IPS-18a (cell line): ENCODE measurements around the gene SORCS2.

Source experiments
- H3K27ac ChIP-seq: one replicate; pipeline ENCODE4 v1.5.1; 2013; ENCODE audit warnings: low read length
- H3K27me3 ChIP-seq: one replicate; pipeline ENCODE4 v1.6.1; 2013; ENCODE audit warnings: mild to moderate bottlenecking, low read length; ENCODE audit not compliant: control insufficient read depth, insufficient read depth
- H3K36me3 ChIP-seq: one replicate; pipeline ENCODE4 v1.6.1; 2013; ENCODE audit warnings: low read depth, low read length; ENCODE audit not compliant: control insufficient read depth
- H3K4me1 ChIP-seq: one replicate; pipeline ENCODE4 v1.6.1; 2013; ENCODE audit warnings: low read depth, low read length; ENCODE audit not compliant: control insufficient read depth
- H3K4me3 ChIP-seq: one replicate; pipeline ENCODE4 v1.5.1; 2013; ENCODE audit warnings: low read length
- H3K9ac ChIP-seq: one replicate; pipeline ENCODE4 v1.6.1; 2013; ENCODE audit warnings: mild to moderate bottlenecking, low read length, moderate library complexity
- H3K9me3 ChIP-seq: one replicate; pipeline ENCODE4 v1.6.1; 2013; ENCODE audit warnings: low read depth, low read length; ENCODE audit not compliant: control insufficient read depth

The SORCS2 gene

DNA sequence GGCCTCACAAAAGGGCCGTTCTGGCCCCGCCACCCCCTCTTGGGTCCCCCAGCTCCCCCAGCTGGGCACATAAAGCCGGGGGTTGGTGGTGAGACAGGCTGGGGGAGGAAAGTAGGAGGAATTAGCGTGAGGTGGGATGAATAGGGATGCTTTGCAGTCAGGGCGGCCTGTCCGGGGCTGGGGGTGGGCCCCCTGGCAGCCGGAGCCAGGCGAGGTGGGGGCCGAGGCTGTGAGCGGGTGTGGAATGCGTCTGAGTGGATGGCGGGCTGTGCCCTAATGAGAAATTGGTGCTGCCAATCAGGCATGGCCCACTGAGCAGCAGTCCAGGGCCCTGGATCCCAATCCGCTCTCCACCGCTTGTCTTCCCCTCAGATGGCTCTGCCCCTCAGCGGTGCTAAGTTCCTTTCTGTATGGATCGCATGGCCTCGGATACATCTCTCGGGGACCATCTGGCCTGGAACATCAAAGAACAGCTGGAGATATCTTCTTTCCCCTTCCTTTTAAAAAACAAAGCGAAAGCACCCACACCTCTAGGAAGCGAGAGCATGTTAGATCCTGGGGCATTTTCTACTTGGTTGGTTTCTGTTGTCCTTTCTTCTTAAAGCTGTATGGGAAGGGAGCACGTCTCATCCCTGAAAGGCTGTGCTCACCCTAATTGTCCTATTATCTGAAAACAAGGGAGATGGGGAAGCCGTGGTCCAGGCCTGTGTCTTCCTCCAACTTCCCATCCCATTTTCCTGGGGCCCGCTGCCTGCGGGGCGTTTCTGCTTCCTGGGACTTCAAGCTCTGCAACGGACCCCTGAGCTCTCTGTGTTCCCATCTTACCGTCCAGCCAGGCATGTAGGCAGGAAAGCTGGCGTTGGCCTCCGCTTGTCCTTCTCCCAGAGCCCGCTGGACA lies 106.9 kb downstream of the SORCS2 start:
- Histone ChIP-seq H3K4me3 (no peak overlapping the region), H3K9ac (no peak overlapping the region), H3K27ac (no peak overlapping the region), H3K27me3 (no peaks in the 10 kb centered on the region), H3K9me3 (no peaks in the 10 kb centered on the region), H3K36me3 (no peaks in the 10 kb centered on the region), H3K4me1 (no peaks in the 10 kb centered on the region)

DNA sequence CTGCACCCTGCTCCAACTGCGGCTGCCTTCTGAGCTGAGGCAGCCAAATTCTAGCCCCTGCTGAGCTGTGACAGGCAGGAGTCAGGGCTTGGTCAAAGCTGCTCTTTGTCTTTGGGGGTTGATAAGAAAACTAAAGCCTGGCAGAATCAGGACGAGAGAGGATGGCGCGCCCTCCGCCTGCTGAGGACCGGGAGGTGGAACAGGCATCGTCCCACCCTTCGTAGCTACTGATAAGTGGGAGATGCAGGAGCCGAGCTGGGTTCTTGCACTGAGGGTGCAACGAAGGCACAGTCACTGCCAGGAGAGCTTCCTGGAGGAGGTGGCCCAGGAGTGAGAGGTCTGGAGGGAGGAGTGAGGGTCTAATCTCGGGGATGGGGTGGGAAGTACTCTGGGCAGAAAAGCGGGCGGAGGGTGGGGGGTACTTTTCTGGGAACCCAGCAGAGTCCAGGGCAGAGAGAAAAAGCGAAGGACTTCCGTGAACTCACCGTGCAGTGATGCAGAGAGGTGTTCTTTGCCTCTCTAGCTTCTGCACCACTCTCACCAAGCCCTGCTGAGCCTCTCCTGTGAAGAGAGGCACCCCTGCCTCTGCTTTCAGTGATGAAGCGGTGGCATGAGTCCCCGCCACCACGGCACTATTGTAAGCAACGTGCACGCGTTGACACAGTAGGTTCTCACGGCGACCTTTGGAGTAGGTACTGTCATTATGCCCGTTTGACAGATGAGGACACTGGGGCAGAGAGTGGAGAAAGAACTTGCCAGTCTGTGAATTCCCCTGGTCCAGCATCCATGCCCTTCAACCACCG lies 107.8 kb downstream of the SORCS2 start:
- no peaks in the 10 kb centered on the region for H3K4me1 ChIP-seq
- no peaks in the 10 kb centered on the region for H3K27me3 ChIP-seq
- no peak overlapping the region for H3K27ac ChIP-seq
- no peaks in the 10 kb centered on the region for H3K9me3 ChIP-seq
- no peaks in the 10 kb centered on the region for H3K36me3 ChIP-seq
- H3K4me3 ChIP-seq, result no peak overlapping the region
- no peak overlapping the region for H3K9ac ChIP-seq

DNA sequence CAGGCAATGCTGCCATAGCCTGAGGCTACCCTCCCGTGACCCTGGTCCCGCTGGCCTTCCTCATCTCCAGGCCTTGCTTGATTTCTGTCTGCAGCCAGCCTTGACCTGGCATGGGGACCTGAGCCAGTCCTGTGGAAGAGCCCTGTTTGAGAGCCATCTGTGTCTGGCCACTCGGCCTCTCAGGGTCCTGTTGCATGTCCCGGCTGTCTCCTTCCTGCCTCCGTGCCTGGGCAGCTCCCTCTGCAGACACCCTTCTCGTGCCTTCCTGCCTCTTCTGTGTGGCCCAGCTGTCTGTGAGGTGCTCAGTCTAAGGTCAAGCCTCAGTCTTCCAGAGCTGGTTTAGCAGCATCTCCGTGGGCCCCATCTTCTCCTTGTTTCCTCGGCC lies 108.4 kb downstream of the SORCS2 start:
- Histone ChIP-seq H3K36me3 (no peaks in the 10 kb centered on the region), H3K27me3 (no peaks in the 10 kb centered on the region), H3K4me3 (no peak overlapping the region), H3K4me1 (no peaks in the 10 kb centered on the region), H3K27ac (no peak overlapping the region), H3K9ac (no peak overlapping the region), H3K9me3 (no peaks in the 10 kb centered on the region)

DNA sequence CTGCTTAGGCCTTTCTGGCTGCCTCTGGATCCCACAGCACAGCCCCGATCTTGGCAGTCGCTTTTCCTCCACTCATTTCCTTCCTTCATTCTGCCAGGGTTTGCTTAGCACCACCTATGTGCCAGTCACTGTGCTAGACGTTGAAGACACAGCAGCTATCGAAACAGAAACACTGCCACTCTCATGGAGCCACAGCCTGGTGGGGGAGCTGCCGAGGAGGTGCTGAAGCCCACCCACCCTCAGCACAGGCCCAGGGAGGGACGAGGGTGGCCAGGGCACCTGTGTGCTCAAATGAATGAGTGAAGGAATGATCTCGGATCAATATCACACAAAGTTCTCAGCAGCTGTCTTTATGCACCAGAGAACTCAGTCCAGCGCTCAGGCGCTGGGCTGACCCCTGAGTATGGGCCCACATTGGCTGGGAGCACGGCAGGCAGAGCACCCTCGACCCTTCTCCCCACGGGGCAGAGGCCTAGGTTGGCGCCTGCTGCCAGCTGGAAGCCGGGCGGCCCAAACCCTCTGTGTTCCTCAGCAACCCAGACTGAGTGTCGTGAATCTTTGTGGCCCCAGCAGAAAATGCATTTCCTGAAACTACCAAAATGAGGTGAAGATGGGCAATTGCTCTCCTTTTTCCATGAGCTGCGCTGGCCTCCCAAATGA lies 108.9 kb downstream of the SORCS2 start:
- Histone ChIP-seq H3K4me1 (no peaks in the 10 kb centered on the region), H3K27me3 (no peaks in the 10 kb centered on the region), H3K36me3 (no peaks in the 10 kb centered on the region), H3K27ac (no peak overlapping the region), H3K4me3 (no peak overlapping the region), H3K9me3 (no peaks in the 10 kb centered on the region), H3K9ac (no peak overlapping the region)

DNA sequence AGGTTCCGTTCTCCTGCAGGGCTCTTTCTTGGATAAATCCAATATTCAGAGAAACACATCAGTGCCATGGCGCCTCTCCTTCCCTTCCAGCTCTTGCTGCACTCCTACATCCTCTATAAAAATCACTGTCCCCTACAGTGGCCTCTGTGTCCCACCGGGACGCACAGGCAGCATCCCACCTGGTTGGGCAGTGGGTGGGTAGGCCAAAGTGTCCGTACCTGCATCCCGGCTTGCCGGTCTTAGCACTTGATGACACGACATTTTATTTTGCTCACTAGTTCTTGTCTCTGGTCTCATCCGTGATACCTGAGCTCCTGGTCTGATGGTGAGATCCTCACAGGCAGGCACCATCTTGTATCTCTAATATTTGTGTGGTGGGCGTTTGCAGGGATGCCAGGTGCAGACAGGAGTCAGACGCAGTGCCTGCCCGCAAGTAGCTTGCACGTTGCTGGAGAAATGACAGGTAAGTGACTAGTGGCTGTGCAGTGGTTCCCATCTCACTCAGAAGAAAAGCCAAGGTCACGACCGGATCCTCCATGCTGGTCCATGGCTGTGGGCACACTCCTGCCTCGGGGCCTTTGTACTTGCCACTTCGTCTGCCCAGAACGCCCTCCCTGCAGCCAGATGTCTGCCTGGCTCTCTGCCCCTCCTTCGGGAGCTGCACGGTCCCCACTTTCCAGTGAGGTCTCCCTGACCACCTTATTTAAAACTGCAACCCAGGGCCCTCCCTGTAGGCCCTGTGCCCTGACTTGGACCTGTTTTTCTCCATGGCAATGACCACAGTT lies 109.7 kb downstream of the SORCS2 start:
- Histone ChIP-seq H3K4me3 (no peak overlapping the region), H3K9ac (no peak overlapping the region), H3K36me3 (no peaks in the 10 kb centered on the region), H3K4me1 (no peaks in the 10 kb centered on the region), H3K9me3 (no peaks in the 10 kb centered on the region), H3K27ac (no peak overlapping the region), H3K27me3 (no peaks in the 10 kb centered on the region)

DNA sequence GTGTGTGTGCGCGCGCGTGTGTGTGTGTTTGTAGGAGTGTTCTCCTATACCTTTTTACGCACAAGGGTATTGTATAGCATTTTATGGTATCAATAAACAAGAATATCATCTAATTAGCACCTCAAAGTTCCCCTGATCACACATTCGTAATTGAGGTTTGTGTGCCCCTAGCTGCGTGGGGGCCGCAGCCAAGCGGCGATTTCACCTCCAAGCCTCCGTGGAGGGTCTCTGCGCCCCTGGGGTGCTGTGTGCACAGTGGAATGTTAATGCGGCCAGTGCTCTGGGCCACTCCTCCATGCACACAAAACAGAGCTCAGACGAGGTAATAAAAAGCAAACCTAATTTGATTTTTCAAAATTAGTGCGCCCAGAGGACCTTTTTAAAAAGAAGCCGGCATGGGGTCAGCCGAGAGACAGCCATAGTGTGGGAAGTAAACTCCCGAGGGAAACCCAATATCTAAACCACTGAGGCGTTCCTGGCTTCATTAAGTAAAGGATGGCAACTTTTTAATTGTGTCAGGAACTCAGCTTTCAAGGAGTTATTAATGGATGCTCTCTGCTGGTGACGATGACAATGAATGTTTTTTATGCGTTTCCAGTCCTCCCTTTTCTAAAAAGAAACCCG lies 110.6 kb downstream of the SORCS2 start:
- H3K9ac ChIP-seq, result no peak overlapping the region
- H3K27me3 ChIP-seq, result no peaks in the 10 kb centered on the region
- H3K9me3 ChIP-seq, result no peaks in the 10 kb centered on the region
- H3K27ac ChIP-seq, result no peak overlapping the region
- H3K4me1 ChIP-seq, result no peaks in the 10 kb centered on the region
- no peak overlapping the region for H3K4me3 ChIP-seq
- no peaks in the 10 kb centered on the region for H3K36me3 ChIP-seq

DNA sequence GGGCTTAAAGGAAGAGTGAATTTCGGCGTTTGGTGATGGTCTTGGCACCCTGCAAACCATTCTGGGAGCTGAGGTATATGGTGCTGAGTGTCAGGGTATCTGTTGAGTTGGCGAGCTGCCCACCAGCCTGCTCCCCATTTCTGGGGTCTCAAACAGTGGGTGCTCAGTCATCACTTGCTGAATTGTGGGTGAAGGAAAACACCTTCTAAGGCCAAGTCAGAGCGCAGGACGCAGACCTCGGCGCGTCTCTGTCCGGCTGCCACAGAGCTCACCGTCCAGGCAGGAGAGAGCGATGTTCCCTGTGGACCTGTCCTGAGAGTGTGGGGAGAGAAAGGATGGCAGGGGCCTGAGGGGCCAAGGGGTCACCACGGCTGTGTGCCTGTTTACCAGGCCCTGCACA lies 111.2 kb downstream of the SORCS2 start:
- no peak overlapping the region for H3K27ac ChIP-seq
- no peaks in the 10 kb centered on the region for H3K4me1 ChIP-seq
- H3K9ac ChIP-seq, result no peak overlapping the region
- no peaks in the 10 kb centered on the region for H3K9me3 ChIP-seq
- H3K36me3 ChIP-seq, result no peaks in the 10 kb centered on the region
- no peak overlapping the region for H3K4me3 ChIP-seq
- H3K27me3 ChIP-seq, result no peaks in the 10 kb centered on the region

DNA sequence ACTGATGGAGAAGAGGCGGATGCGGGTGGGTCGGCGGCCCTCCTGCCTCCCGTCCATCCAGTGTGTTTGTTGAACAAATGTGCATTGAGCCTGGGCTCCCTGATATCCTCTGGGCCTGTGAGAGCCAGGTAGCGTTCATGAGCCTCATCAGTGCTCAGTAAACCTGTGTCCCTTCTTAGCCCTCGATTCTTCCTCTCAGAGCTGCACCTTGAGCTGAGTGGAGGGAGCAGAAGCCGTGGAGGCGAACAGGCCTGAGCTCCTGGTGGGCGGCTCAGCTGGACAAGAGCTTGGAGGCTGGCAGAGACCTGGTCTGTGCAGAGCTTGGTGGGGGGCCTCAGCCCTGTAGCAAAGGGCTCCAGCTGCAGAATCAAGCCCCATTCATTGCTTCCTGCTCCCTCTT lies 112.1 kb downstream of the SORCS2 start:
- H3K36me3 ChIP-seq, result no peaks in the 10 kb centered on the region
- H3K27ac ChIP-seq, result no peak overlapping the region
- no peaks in the 10 kb centered on the region for H3K4me1 ChIP-seq
- no peak overlapping the region for H3K9ac ChIP-seq
- H3K9me3 ChIP-seq, result no peaks in the 10 kb centered on the region
- no peak overlapping the region for H3K4me3 ChIP-seq
- H3K27me3 ChIP-seq, result no peaks in the 10 kb centered on the region

DNA sequence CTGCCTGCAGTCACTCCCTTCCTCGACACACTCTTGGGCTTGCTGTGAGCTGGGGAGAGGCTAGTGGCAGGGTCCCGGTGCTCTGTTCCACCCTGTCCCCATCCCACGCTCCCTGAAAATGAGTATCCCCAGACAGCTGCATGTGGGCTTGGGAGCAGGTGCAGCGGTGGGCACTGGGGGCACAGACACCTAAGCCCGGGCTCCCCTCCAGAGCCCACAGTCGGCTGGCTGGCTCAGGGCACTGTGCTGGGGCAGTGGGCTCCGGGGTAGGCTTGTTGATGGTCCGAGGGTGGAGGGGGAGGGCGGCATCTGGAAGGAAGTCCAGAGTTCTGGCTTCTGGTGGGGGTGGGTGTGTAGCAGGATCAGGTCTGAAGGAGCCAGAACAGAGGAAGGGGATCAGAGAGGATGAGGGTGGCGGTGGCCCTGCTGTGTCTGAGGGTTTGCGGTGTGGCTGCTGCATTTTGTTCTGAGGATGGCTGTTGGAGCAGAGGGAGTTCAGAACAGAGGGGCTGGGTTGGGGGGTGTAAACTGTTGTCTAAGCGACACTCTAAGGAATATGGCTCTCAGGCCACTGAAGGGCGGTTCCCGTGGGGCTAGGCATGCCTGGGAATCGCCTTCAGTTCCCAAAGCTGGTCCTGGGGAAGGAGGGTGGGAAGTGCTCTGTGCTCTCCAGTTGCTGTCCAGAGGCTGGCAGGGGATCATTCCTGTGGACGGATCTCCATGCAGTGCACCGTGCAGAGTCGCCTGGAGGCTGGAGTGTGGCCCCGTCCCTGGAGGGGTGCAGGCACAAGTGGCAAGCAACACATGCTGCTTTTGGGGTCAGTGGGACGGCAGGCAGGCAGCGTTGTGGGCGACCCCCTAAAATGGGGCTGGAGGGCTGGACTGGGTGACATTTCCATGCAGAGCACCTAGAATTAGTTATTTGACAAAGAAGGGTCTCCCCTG lies 114.0 kb downstream of the SORCS2 start:
- Histone ChIP-seq H3K27ac (no peak overlapping the region), H3K27me3 (no peaks in the 10 kb centered on the region), H3K4me1 (no peaks in the 10 kb centered on the region), H3K9ac (no peak overlapping the region), H3K36me3 (no peaks in the 10 kb centered on the region), H3K4me3 (no peak overlapping the region), H3K9me3 (no peaks in the 10 kb centered on the region)

DNA sequence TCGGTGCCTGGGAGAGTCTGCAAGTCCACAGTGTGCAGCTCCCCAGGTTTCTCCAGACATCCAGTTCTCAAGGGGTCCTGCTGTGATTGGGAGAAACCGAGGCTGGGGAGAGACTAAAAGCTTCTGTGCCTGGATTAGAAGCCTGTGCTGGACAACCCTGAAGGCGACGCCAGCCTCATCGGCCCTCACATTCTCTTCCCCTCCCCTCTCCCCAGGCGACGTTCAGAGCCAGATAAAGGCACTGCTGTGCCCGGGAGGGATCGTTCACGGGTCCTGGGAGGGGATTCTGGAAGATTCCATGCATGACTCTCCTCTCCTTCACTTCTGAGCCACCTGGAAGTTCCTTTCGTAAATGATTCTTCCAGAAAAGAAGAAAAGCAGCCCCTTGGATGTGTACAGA lies 114.6 kb downstream of the SORCS2 start:
- Histone ChIP-seq H3K9ac (no peak overlapping the region), H3K9me3 (no peaks in the 10 kb centered on the region), H3K4me1 (no peaks in the 10 kb centered on the region), H3K27me3 (no peaks in the 10 kb centered on the region), H3K4me3 (no peak overlapping the region), H3K27ac (no peak overlapping the region), H3K36me3 (no peaks in the 10 kb centered on the region)
